Suprapubic skin (tissue), 3 donors: ENCODE results near the gene TRIM52.
"Not testable (repeated sequence)": the region's sequence is repeated elsewhere in the genome, so short reads cannot be mapped to it uniquely, and the experiment has no call there.

ENCODE experiments used
- CTCF ChIP-seq, 2 donors: fragments of 200-600 bp in 1 of 2; fragments of 450-650 bp in 1 of 2; sonication (generic) in 1 of 2; IDR thresholded peaks; one replicate each; pipeline ENCODE4 v1.5.1; 2016 to 2019; ENCODE audit warnings: antibody characterized with exemption in 2 of 2, mild to moderate bottlenecking in 1 of 2, moderate library complexity in 1 of 2
- POLR2AphosphoS5 ChIP-seq, 3 donors: sonication (generic); formaldehyde crosslinking; IDR thresholded peaks; one replicate each; pipeline ENCODE4 v1.6.1; 2017; ENCODE audit warnings: antibody characterized with exemption in 3 of 3

GRCh38 chr5:181267907-181268306 lies 7.0 kb upstream of the TRIM52 start:
- TF ChIP-seq CTCF, POLR2AphosphoS5 (IDR thresholded peaks at IDR 0.05): not testable (repeated sequence)
